Activated naive CD4-positive, alpha-beta T cell treated with anti-CD3 and anti-CD28 coated beads for 36 hours (primary cell): ENCODE measurements around the gene PIGT. TPM values are rescaled to one million over a fixed set of nuclear protein-coding genes. Genes with fewer than 3 reads are reported as not detected.

Experiments used
- CTCF ChIA-PET: fragments of 350-600 bp; sonication (Branson Sonifier 250); formaldehyde crosslinking; loops from one replicate; lab custom pipeline; 2021; ENCODE audit warnings: antibody characterized with exemption; lab: Charles Lee
- DNase-seq: peaks from one replicate; pipeline ENCODE4 v3.0.0-alpha.2; 2020
- H3K27ac Mint-ChIP-seq: one replicate; pipeline ENCODE4 v1.8.0; 2021; ENCODE audit warnings: mild to moderate bottlenecking, mixed read lengths
- H3K27me3 Mint-ChIP-seq: one replicate; pipeline ENCODE4 v1.8.0; 2021; ENCODE audit warnings: low read depth, mixed read lengths
- H3K36me3 Mint-ChIP-seq: one replicate; pipeline ENCODE4 v1.8.0; 2021; ENCODE audit warnings: low read depth, mixed read lengths
- H3K4me1 Mint-ChIP-seq: one replicate; pipeline ENCODE4 v1.8.0; 2021; ENCODE audit warnings: low read depth, mixed read lengths
- H3K4me3 Mint-ChIP-seq: one replicate; pipeline ENCODE4 v1.8.0; 2021; ENCODE audit warnings: mild to moderate bottlenecking, moderate library complexity, mixed read lengths
- H3K9me3 Mint-ChIP-seq: one replicate; pipeline ENCODE4 v1.8.0; 2021; ENCODE audit warnings: mixed read lengths
- intact Hi-C: fragments of 100-400 bp; cut with micrococcal nuclease; formaldehyde crosslinking; loops from one replicate; pipeline ENCODE4 v1.15.1; 2023
- total RNA-seq, 2 experiments: library from RNA; stranded (reverse); gene quantifications; one replicate each; pipeline ENCODE4 v1.2.3, GENCODE V29; 2021

The PIGT gene
- total RNA-seq, 2 experiments from 2014 or later, result 37.7 to 43.8 TPM

DNA sequence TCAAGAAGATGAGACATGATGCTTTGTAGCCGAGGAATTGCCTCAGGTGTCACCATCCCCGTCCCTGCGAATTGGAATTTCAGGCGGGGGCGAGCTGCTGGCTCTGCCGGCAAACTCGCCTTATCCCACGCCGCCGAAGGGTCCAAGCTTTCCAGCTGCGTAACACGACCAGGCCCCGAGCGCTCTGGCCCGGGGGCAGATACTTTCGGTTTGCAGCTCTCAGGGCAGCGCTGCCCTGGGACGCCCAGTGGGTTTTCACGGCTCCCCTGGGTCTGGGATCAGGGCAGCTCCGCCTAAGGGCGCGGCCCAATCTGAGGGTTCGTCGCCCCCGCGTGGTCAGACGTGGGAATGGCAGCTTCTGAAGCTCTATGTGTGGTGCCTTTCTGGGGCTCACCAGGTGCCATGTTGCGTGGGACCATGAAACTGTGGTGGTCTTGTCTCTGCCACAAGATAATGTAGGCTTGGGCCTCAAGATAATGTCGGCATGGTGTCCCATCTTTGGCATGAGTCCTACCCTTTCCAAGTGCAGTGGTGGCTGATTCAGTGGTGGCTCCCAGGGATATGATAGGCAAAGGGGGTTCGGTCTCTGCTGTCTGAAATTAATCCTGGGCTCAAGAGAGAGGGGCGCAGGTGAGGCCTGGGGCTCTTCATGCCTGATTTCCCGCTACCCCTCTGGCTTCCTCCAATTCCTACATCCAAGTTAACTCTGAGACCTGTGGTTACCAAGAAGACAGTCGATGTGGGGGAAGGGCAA is 21.0 kb downstream of the PIGT start:
- peaks cover 10% of the 10 kb centered on the region for H3K4me1 Mint-ChIP-seq
- no peaks in the 10 kb centered on the region for H3K27me3 Mint-ChIP-seq
- H3K9me3 Mint-ChIP-seq, result no peaks in the 10 kb centered on the region
- H3K4me3 Mint-ChIP-seq, result peak overlapping the region; percentile 64
- no peak overlapping the region for H3K27ac Mint-ChIP-seq
- intact Hi-C loops, result loop anchor here (1.0 to 10.0 kb wide), 6 partner anchors 21 to 118 kb away; partner anchors contain the start of genes PIGT and SYS1
- peak; percentile 91 for DNase-seq
- CTCF ChIA-PET, result interaction anchor here (0.6 to 7.6 kb wide), 45 partner anchors 9 to 688 kb away, joined by 3 to 209 read pairs (median 6); partner anchors contain the start of genes DBNDD2, PIGT, RBPJL and SDC4
- peaks cover 8% of the 10 kb centered on the region for H3K36me3 Mint-ChIP-seq

DNA sequence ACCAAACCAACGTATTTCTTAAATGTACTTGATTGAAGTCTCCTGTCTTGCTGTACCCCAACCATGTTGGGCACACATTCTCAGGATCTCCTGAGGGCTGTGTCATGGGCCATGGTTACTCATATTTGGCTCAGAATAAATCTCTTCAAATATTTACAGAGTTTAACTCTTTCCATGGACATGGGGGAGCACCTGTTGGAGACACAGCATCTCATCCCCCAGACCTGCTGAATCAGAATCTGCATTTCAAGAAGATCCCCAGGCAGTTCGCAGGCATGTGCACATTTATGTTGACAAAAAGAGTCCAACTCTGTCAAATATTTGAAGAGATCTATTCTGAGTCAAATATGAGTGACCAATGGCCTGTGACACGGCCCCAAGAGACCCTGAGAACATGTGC is 24.5 kb downstream of the PIGT start:
- H3K4me1 Mint-ChIP-seq, result peaks cover 18% of the 10 kb centered on the region
- DNase-seq, result no peak
- no peaks in the 10 kb centered on the region for H3K27me3 Mint-ChIP-seq
- no peaks in the 10 kb centered on the region for H3K36me3 Mint-ChIP-seq
- no peak overlapping the region for H3K4me3 Mint-ChIP-seq
- no peak overlapping the region for H3K27ac Mint-ChIP-seq
- intact Hi-C loops, result no loop called here
- no peaks in the 10 kb centered on the region for H3K9me3 Mint-ChIP-seq
- CTCF ChIA-PET, result interaction anchor here (1.3 to 7.6 kb wide), 3 partner anchors 12 to 77 kb away, joined by 3 to 209 read pairs (median 4); partner anchors contain the start of genes SYS1 and TP53TG5

DNA sequence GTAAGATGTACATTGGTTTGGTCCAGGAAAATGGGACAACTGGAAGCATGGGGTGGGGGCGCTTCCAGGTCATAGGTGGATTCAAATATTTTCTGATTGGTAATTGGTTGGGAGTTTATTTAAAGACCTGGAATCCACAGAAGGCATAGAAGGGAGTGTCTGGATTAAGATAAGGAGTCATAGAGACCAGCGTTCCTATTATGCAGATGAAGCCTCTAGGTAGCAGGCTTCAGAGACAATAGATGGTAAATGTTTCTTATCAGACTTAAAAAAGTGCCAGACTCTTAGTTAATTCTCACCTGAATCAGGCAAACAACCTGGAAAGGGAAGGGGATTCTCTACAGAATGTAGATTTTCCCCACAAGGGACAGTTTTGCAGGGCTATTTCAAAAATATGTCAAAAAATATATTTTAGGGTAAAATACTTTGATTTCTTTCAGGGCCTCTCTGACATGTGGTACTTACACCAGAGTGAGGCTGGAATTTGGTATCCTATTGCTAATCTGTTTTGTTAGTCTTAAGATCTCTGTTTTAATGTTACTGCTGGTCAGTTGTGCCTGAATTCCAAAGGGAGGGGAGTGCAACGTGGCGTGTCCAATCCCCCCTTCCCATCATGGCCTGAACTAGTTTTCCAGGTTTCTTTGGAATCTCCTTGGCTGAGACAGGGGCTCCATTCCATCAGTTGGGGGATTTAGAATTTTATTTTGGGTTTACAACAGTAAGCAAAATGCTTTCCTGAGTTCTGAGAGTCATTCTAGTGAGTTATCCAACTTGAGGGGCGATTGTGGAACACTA is 25.1 kb downstream of the PIGT start:
- no peaks in the 10 kb centered on the region for H3K36me3 Mint-ChIP-seq
- peaks cover 18% of the 10 kb centered on the region for H3K4me1 Mint-ChIP-seq
- H3K27ac Mint-ChIP-seq, result no peak overlapping the region
- CTCF ChIA-PET, result interaction anchor here (1.3 to 7.6 kb wide), 3 partner anchors 11 to 78 kb away, joined by 3 to 209 read pairs (median 4); partner anchors contain the start of genes SYS1 and TP53TG5
- intact Hi-C loops, result no loop called here
- H3K27me3 Mint-ChIP-seq, result no peaks in the 10 kb centered on the region
- no peak for DNase-seq
- no peak overlapping the region for H3K4me3 Mint-ChIP-seq
- no peaks in the 10 kb centered on the region for H3K9me3 Mint-ChIP-seq

GRCh38 chr20:45441746-45442145 is 25.8 kb downstream of the PIGT start:
- Mint-ChIP-seq H3K9me3 (no peaks in the 10 kb centered on the region), H3K4me1 (peaks cover 18% of the 10 kb centered on the region)
- CTCF ChIA-PET, result no interaction called here

GRCh38 chr20:45444050-45444449 is 28.1 kb downstream of the PIGT start:
- CTCF ChIA-PET, result interaction anchor here (1.6 kb wide), 1 partner anchor 71 kb away, joined by 11 read pairs; no protein-coding TSS in a partner anchor

More at GRCh38 chr20:45441746-45442145, 25.8 kb downstream of the PIGT start:
- DNase-seq, result no peak
- intact Hi-C loops, result no loop called here
- H3K27ac Mint-ChIP-seq, result no peak overlapping the region
- H3K27me3 Mint-ChIP-seq, result no peaks in the 10 kb centered on the region
- H3K36me3 Mint-ChIP-seq, result no peaks in the 10 kb centered on the region
- H3K4me3 Mint-ChIP-seq, result no peak overlapping the region

DNA sequence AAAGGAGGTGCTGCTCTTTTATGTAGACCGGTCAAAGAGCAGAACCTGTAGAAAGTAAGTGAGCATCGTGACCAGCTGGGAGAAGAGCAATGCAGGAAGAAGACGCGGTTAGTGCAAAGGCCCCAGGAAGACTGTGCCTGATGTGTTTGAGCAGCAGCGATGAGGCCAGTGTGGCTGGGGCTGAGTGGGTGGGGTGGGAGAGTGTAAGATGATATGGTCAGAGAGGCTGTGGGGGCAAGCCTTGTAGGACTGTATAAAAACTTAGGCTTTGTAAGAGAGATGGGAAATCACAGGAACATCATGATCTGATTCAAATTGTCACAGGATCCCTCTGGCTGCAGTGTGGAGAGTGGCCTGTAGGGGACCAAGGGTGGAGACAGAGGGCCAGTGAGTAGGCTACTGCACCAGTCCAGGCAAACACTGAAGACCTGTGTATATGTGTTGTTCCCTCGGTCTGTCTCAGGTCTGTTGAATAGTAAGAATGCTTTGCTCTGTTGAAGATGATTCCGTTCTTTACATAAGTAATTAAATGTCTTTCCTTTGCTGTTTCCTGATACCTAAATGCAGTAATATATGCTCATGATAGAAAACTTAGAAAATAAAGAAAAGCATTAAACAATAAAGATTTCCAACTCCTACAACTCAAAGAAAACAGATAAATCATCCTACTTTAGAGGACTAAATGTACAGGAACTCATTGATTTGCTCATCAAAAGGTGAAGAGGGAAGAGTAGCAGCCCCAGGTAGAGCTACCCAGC is 30.0 kb downstream of the PIGT start:
- H3K4me3 Mint-ChIP-seq, result no peak overlapping the region
- H3K36me3 Mint-ChIP-seq, result peaks cover 2% of the 10 kb centered on the region
- intact Hi-C loops, result no loop called here
- peak; percentile 54 for DNase-seq
- H3K9me3 Mint-ChIP-seq, result no peaks in the 10 kb centered on the region
- CTCF ChIA-PET, result interaction anchor here (0.6 to 3.3 kb wide), 12 partner anchors 9 to 152 kb away, joined by 3 to 22 read pairs (median 4); partner anchors contain the start of gene SYS1
- H3K4me1 Mint-ChIP-seq, result peaks cover 14% of the 10 kb centered on the region
- H3K27me3 Mint-ChIP-seq, result no peaks in the 10 kb centered on the region
- no peak overlapping the region for H3K27ac Mint-ChIP-seq

More at GRCh38 chr20:45444050-45444449, 28.1 kb downstream of the PIGT start:
- H3K4me3 Mint-ChIP-seq, result no peak overlapping the region
- H3K9me3 Mint-ChIP-seq, result no peaks in the 10 kb centered on the region
- peaks cover 14% of the 10 kb centered on the region for H3K4me1 Mint-ChIP-seq
- intact Hi-C loops, result no loop called here
- H3K27me3 Mint-ChIP-seq, result no peaks in the 10 kb centered on the region
- DNase-seq, result peak; percentile 30
- H3K27ac Mint-ChIP-seq, result no peak overlapping the region
- H3K36me3 Mint-ChIP-seq, result peaks cover 2% of the 10 kb centered on the region

GRCh38 chr20:45448270-45448669 is 32.3 kb downstream of the PIGT start:
- Mint-ChIP-seq H3K4me3 (no peak overlapping the region), H3K27me3 (no peaks in the 10 kb centered on the region), H3K9me3 (no peaks in the 10 kb centered on the region), H3K4me1 (peaks cover 14% of the 10 kb centered on the region), H3K27ac (no peak overlapping the region), H3K36me3 (peaks cover 2% of the 10 kb centered on the region)
- DNase-seq, result no peak
- intact Hi-C loops, result no loop called here
- CTCF ChIA-PET, result interaction anchor here (0.6 to 4.3 kb wide), 3 partner anchors 11 to 87 kb away, joined by 3 to 27 read pairs (median 4); no protein-coding TSS in a partner anchor

DNA sequence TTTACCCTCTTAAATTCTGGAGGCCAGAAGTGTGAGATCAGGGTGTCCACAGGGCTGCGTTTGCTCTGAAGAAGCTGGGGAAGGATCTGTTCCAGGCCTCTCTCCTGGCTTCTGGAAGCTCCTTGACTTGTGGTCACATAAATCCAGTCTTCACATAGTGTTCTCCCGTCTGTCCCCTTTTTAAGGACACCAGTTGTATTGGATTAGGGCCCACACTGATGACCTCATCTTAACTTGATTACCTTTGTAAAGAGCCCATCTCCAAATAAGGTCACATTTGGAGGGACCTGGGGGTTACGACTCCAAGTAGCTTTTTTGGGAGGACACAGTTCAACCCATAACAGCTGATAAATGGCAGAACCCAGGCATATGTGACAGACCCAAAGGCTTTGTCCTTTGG is 33.6 kb downstream of the PIGT start:
- H3K4me1 Mint-ChIP-seq, result peaks cover 3% of the 10 kb centered on the region
- H3K9me3 Mint-ChIP-seq, result no peaks in the 10 kb centered on the region
- CTCF ChIA-PET, result interaction anchor here (0.8 to 6.2 kb wide), 22 partner anchors 9 to 321 kb away, joined by 3 to 64 read pairs (median 6); partner anchors contain the start of genes MATN4 and SYS1
- intact Hi-C loops, result no loop called here
- peaks cover 2% of the 10 kb centered on the region for H3K36me3 Mint-ChIP-seq
- no peak for DNase-seq
- H3K27me3 Mint-ChIP-seq, result no peaks in the 10 kb centered on the region
- H3K4me3 Mint-ChIP-seq, result no peak overlapping the region
- no peak overlapping the region for H3K27ac Mint-ChIP-seq

DNA sequence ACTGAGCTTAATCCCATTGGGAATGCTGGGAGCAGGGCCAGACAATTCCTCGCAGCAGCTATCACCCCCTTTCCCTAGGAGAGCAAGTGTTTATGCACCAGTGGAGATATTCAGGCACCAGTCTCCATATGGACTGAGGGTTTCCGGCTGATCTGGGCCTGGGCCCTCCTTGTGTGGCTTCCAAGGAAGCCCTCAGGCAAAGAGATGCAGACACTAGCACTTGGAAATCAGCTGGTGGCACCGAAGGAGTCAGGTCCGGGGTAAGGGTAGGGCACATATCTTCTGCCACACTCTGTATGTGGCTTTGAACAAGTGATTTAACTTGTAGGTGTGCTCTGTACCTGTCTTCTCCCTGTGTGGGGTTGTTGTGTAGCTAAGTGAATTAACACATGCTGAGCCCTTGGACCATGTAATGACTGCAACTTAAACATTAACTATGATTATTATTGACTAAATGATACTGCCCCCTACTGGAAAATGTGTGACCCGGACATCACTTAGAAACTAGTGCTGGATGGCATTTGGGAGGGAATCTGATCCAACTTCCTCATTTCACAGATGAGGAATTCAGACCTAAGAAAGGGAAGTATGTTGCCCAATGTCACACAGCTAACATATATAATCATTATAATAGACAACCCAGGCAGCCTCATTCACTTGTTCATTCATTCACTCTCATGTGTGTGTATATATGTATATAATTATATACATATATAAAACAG is 34.3 kb downstream of the PIGT start:
- Mint-ChIP-seq H3K27me3 (no peaks in the 10 kb centered on the region), H3K4me1 (no peaks in the 10 kb centered on the region), H3K36me3 (peaks cover 2% of the 10 kb centered on the region), H3K27ac (no peak overlapping the region), H3K4me3 (no peak overlapping the region), H3K9me3 (no peaks in the 10 kb centered on the region)
- DNase-seq, result peak; percentile 30
- intact Hi-C loops, result loop anchor here (1.0 kb wide), 3 partner anchors 87 to 131 kb away; partner anchors contain the start of gene SYS1
- CTCF ChIA-PET, result interaction anchor here (0.8 to 6.2 kb wide), 26 partner anchors 8 to 320 kb away, joined by 3 to 64 read pairs (median 4); partner anchors contain the start of genes MATN4 and SYS1

- Mint-ChIP-seq H3K4me3 (no peak overlapping the region), H3K9me3 (no peaks in the 10 kb centered on the region), H3K4me1 (no peaks in the 10 kb centered on the region), H3K27me3 (no peaks in the 10 kb centered on the region), H3K27ac (no peak overlapping the region), H3K36me3 (peaks cover 2% of the 10 kb centered on the region)
- DNase-seq, result no peak
- intact Hi-C loops, result no loop called here
- CTCF ChIA-PET, result interaction anchor here (0.6 to 6.2 kb wide), 10 partner anchors 12 to 319 kb away, joined by 3 to 64 read pairs (median 12); partner anchors contain the start of gene SYS1
Observed at GRCh38 chr20:45452238-45452637, 36.3 kb downstream of the PIGT start.
